Panc1 (cell line): ENCODE data around the gene VEZF1. TPM values are rescaled to one million over a fixed set of nuclear protein-coding genes. Genes with fewer than 3 reads are reported as not detected.
"Not testable (repeated sequence)": the region's sequence is repeated elsewhere in the genome, so short reads cannot be mapped to it uniquely, and the experiment has no call there.

Experiments
- ATAC-seq: fragments of 200-7000 bp; cut with Tn5 transposase; 2 replicates; pipeline ENCODE4 v1.9.1; 2020; ENCODE audit warnings: mild to moderate bottlenecking, moderate library complexity
- BruUV-seq: library from RNA; stranded (reverse); fragments of 400-500 nt; replicated peaks from 2 replicates; lab custom pipeline; 2021; lab: Mats Ljungman, UMichigan
- CTCF ChIA-PET: fragments of 300-600 bp; sonication (Branson Sonifier 250); formaldehyde crosslinking; loops from one replicate; lab custom pipeline; 2022; ENCODE audit warnings: antibody characterized with exemption; lab: Charles Lee
- POLR2A ChIA-PET: fragments of 300-600 bp; sonication (Branson Sonifier 250); formaldehyde crosslinking; loops from one replicate; lab custom pipeline; 2022; ENCODE audit warnings: antibody characterized with exemption; lab: Charles Lee
- DNase-seq: peaks from one replicate; pipeline ENCODE4 v3.0.0-alpha.2; 2010; ENCODE audit warnings: low read depth, low spot score
- H3K27ac ChIP-seq: 2 replicates; pipeline ENCODE4 v1.5.1; 2011; ENCODE audit warnings: mild to moderate bottlenecking, low read length, inconsistent platforms
- H3K27me3 ChIP-seq: fragments of 200-500 bp; sonication (Bioruptor generic); 2 replicates; pipeline ENCODE4 v1.6.0; 2014; ENCODE audit warnings: low read length, inconsistent platforms; ENCODE audit not compliant: control insufficient read depth, insufficient read depth
- H3K36me3 ChIP-seq: fragments of 200-500 bp; sonication (Bioruptor generic); 2 replicates; pipeline ENCODE4 v1.5.1; 2014; ENCODE audit warnings: inconsistent platforms, mild to moderate bottlenecking, low read length, moderate library complexity; ENCODE audit not compliant: control insufficient read depth, insufficient read depth
- H3K4me1 ChIP-seq: 2 replicates; pipeline ENCODE4 v1.5.1; 2011; ENCODE audit warnings: inconsistent platforms, mild to moderate bottlenecking, low read length, moderate library complexity; ENCODE audit not compliant: control insufficient read depth, insufficient read depth
- H3K4me3 ChIP-seq, 2 experiments: 2 replicates each; pipeline ENCODE4 v1.5.1; 2011 to 2012; ENCODE audit warnings: low read depth in 2 of 2, low read length in 2 of 2, mild to moderate bottlenecking in 2 of 2, inconsistent platforms in 1 of 2, moderate library complexity in 1 of 2
- H3K9me3 ChIP-seq: fragments of 200-500 bp; sonication (Bioruptor generic); 2 replicates; pipeline ENCODE4 v1.5.1; 2014; ENCODE audit warnings: low read depth, mild to moderate bottlenecking, inconsistent platforms, low read length, moderate library complexity; ENCODE audit not compliant: control insufficient read depth, insufficient read depth
- POLR2AphosphoS5 ChIP-seq: IDR thresholded peaks from 2 replicates; pipeline ENCODE4 v1.6.1; 2012; ENCODE audit warnings: mild to moderate bottlenecking, low read depth, low read length, moderate library complexity
- SIN3A ChIP-seq: IDR thresholded peaks from 2 replicates; pipeline ENCODE4 v1.6.1; 2012; ENCODE audit warnings: low read depth, mild to moderate bottlenecking, low read length, moderate library complexity, borderline replicate concordance; ENCODE audit not compliant: insufficient read depth
- TCF7L2 ChIP-seq: IDR thresholded peaks from 2 replicates; pipeline ENCODE4 v1.6.1; 2011; ENCODE audit warnings: mild to moderate bottlenecking, low read depth, low read length, inconsistent platforms
- in situ Hi-C: cut with HindIII; loops from 2 replicates; pipeline ENCODE4 v1.10.0; 2016; ENCODE audit warnings: low sequenced_read_pairs, low pct_unique_long_range_greater_than_20kb
- intact Hi-C: fragments of 100-400 bp; cut with micrococcal nuclease; formaldehyde crosslinking; loops from one replicate; pipeline ENCODE4 v1.10.0; 2022; ENCODE audit not compliant: unreplicated experiment
- total RNA-seq: library from RNA; stranded (reverse); gene quantifications from one replicate; pipeline ENCODE4 v1.2.1, GENCODE V29; 2021; ENCODE audit not compliant: unreplicated experiment
- TF ChIP-seq, protein P1 (sequence below): fragments of 450-650 bp; IDR thresholded peaks from 2 replicates; pipeline ENCODE4 v1.5.1; 2017; ENCODE audit warnings: mild to moderate bottlenecking
- TF ChIP-seq, protein P2 (sequence below), 2 experiments: IDR thresholded peaks; 2 replicates each; pipeline ENCODE4 v1.6.1; 2011 to 2012; ENCODE audit warnings: low read depth in 2 of 2, control low read depth in 1 of 2, low read length in 1 of 2, mild to moderate bottlenecking in 1 of 2, moderate library complexity in 1 of 2; ENCODE audit not compliant: insufficient read depth in 1 of 2

The VEZF1 gene
- total RNA-seq, 1 experiment from 2014 or later = 73.5 TPM

DNA sequence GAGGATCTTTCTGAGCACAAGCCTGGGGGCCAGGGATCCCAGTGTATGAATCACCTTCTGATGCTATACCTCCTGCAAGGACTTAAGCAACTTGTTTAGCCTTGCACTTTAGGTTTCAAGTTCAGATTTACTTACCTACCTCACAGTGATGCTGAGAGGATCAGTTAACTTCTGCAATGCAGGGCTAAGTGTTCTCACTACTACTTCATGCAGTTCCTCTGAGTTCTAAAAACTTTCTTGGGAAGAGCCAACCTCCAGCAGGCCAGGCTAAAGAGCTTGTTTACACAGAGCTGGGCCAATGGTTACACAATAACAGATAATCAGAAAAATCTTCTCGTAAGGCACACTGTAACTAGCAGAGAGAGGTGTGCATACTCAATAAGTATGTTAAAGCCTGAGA, 13.0 kb downstream of the VEZF1 start:
- no peak overlapping the region for H3K27ac ChIP-seq

DNA sequence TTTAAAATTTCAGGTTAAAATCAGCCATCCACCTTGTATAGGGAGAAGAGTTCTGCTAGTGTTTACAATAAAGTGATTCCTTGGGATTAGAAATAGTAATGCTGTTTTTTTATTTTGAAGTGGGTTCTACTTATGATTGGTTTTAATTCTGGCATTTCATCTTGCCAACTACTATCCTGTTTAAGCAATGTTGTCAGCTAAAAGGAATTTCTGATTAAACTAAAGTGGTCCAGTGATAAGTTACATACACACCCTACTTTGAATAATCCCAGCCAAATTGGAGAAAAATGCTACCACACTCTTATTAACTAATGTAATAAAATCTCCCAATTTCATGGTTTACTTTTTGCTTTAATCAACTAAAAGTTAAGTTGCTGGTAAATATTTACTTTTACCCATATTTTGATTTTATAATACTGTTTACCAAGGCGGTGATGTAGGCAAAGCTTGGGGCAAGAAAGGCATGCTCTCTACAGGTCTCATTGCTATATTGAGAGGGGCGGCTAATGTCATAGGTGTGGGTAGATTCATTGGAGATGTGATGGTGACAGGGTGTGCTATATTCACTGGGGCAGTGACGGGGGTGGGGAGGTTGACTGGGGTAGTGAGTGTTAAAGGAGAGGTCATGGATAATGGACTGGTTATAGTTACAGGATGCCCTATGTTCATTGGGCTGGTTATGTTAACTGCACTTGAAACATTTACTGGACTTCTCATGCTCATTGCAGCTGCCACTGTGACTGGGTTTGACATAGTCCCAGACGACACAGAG, 13.8 kb downstream of the VEZF1 start:
- intact Hi-C loops, H3K4me3 ChIP-seq, CTCF ChIA-PET, H3K27me3 ChIP-seq, H3K9me3 ChIP-seq, H3K4me1 ChIP-seq, H3K27ac ChIP-seq, DNase-seq, in situ Hi-C loops: not testable (repeated sequence)
- BruUV-seq = TSS peak; percentile 46
- POLR2A ChIA-PET = interaction anchor here (0.6 kb wide), 1 partner anchor 16 kb away, joined by 11 read pairs; no protein-coding TSS in a partner anchor
- 0 out of 2 replicates have a peak, but pooled peaks have one; percentile 7 for ATAC-seq
- H3K36me3 ChIP-seq = peaks cover 27% of the 10 kb centered on the region

More for the DNA sequence above, 13.0 kb downstream of the VEZF1 start:
- Histone ChIP-seq H3K27me3 (no peaks in the 10 kb centered on the region), H3K9me3 (no peaks in the 10 kb centered on the region), H3K4me3 (no peak overlapping the region), H3K4me1 (no peaks in the 10 kb centered on the region), H3K36me3 (peaks cover 32% of the 10 kb centered on the region)
- DNase-seq (no peak), ATAC-seq (no peak)
- intact Hi-C loops (no loop called here), in situ Hi-C loops (no loop called here)
- TF ChIP-seq POLR2AphosphoS5 = no peak
- TF ChIP-seq, protein P1, sequence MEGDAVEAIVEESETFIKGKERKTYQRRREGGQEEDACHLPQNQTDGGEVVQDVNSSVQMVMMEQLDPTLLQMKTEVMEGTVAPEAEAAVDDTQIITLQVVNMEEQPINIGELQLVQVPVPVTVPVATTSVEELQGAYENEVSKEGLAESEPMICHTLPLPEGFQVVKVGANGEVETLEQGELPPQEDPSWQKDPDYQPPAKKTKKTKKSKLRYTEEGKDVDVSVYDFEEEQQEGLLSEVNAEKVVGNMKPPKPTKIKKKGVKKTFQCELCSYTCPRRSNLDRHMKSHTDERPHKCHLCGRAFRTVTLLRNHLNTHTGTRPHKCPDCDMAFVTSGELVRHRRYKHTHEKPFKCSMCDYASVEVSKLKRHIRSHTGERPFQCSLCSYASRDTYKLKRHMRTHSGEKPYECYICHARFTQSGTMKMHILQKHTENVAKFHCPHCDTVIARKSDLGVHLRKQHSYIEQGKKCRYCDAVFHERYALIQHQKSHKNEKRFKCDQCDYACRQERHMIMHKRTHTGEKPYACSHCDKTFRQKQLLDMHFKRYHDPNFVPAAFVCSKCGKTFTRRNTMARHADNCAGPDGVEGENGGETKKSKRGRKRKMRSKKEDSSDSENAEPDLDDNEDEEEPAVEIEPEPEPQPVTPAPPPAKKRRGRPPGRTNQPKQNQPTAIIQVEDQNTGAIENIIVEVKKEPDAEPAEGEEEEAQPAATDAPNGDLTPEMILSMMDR = no peak
- no peak for TF ChIP-seq SIN3A
- TF ChIP-seq, protein P2, sequence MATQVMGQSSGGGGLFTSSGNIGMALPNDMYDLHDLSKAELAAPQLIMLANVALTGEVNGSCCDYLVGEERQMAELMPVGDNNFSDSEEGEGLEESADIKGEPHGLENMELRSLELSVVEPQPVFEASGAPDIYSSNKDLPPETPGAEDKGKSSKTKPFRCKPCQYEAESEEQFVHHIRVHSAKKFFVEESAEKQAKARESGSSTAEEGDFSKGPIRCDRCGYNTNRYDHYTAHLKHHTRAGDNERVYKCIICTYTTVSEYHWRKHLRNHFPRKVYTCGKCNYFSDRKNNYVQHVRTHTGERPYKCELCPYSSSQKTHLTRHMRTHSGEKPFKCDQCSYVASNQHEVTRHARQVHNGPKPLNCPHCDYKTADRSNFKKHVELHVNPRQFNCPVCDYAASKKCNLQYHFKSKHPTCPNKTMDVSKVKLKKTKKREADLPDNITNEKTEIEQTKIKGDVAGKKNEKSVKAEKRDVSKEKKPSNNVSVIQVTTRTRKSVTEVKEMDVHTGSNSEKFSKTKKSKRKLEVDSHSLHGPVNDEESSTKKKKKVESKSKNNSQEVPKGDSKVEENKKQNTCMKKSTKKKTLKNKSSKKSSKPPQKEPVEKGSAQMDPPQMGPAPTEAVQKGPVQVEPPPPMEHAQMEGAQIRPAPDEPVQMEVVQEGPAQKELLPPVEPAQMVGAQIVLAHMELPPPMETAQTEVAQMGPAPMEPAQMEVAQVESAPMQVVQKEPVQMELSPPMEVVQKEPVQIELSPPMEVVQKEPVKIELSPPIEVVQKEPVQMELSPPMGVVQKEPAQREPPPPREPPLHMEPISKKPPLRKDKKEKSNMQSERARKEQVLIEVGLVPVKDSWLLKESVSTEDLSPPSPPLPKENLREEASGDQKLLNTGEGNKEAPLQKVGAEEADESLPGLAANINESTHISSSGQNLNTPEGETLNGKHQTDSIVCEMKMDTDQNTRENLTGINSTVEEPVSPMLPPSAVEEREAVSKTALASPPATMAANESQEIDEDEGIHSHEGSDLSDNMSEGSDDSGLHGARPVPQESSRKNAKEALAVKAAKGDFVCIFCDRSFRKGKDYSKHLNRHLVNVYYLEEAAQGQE (IDR thresholded peaks at IDR 0.05; ENCODE audit: insufficient read depth in 1 of 2, low read depth in 2 of 2, low read length in 1 of 2) = no peak
- no peak for TF ChIP-seq TCF7L2
- POLR2A ChIA-PET = no interaction called here
- no TSS peak for BruUV-seq
- CTCF ChIA-PET = no interaction called here

DNA sequence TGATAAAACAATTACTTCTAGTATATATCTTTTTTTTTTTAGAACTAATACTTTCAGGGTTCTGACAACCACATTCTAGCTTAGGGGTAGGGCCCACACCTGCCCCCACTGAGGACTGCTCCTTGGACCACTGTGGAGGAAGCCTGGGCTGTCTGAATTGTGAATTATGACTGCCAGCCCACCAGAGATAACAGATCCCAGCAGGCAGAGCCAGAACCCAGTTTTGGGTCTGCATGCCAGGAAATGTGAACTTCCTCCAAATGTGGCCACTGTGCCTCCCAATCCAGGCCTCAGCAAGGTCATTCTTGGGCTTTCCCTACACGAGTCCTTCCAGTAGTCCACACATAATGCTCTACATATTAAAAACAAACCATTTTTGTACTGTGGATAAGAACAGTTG, 15.9 kb downstream of the VEZF1 start:
- in situ Hi-C loops = no loop called here
- no peak overlapping the region for H3K27ac ChIP-seq

More for the DNA sequence above, 15.9 kb downstream of the VEZF1 start:
- Histone ChIP-seq H3K9me3 (no peaks in the 10 kb centered on the region), H3K4me3 (no peak overlapping the region), H3K4me1 (no peaks in the 10 kb centered on the region), H3K27me3 (no peaks in the 10 kb centered on the region), H3K36me3 (peaks cover 18% of the 10 kb centered on the region)
- ChIA-PET POLR2A (no interaction called here), CTCF (no interaction called here)
- no peak for DNase-seq
- BruUV-seq = no TSS peak
- no peak for ATAC-seq
- TF ChIP-seq POLR2AphosphoS5 = no peak
- TF ChIP-seq, protein P1 = no peak
- TF ChIP-seq, protein P2 (IDR thresholded peaks at IDR 0.05; ENCODE audit: insufficient read depth in 1 of 2, low read depth in 2 of 2, low read length in 1 of 2) = no peak
- no peak for TF ChIP-seq SIN3A
- TF ChIP-seq TCF7L2 = no peak
- intact Hi-C loops = no loop called here
